ENCODE data around the gene COPA. TPM values are rescaled to one million over a fixed set of nuclear protein-coding genes. Genes with fewer than 3 reads are reported as not detected.

COPA gene
- total RNA-seq, 1 donor from 2014 or later = 125 TPM

- Mint-ChIP-seq H3K4me1 (no peaks in the 10 kb centered on the region), H3K4me3 (no peak overlapping the region), H3K27me3 (no peaks in the 10 kb centered on the region), H3K27ac (no peak overlapping the region), H3K9me3 (no peaks in the 10 kb centered on the region), H3K36me3 (ENCODE audit: low read depth) (peaks cover 62% of the 10 kb centered on the region)
- DNase-seq = no peak
- intact Hi-C loops (cut with micrococcal nuclease) = no loop called here
Measured at GRCh38 chr1:160330119-160330518, 12.9 kb downstream of the COPA start.

GRCh38 chr1:160328184-160328583, 14.9 kb downstream of the COPA start:
- H3K4me1 Mint-ChIP-seq = no peaks in the 10 kb centered on the region

GRCh38 chr1:160326418-160326817, 16.6 kb downstream of the COPA start:
- no peak for DNase-seq
- intact Hi-C loops (cut with micrococcal nuclease) = no loop called here
- H3K27me3 Mint-ChIP-seq = no peaks in the 10 kb centered on the region
- H3K36me3 Mint-ChIP-seq (ENCODE audit: low read depth) = peaks cover 67% of the 10 kb centered on the region
- peaks cover 5% of the 10 kb centered on the region for H3K4me1 Mint-ChIP-seq
- no peak overlapping the region for H3K4me3 Mint-ChIP-seq
- no peak overlapping the region for H3K27ac Mint-ChIP-seq
- no peaks in the 10 kb centered on the region for H3K9me3 Mint-ChIP-seq

More at GRCh38 chr1:160328184-160328583, 14.9 kb downstream of the COPA start:
- no peak for DNase-seq
- intact Hi-C loops (cut with micrococcal nuclease) = loop anchor here (2.0 kb wide), 1 partner anchor 23 kb away; no protein-coding TSS in a partner anchor
- Mint-ChIP-seq H3K36me3 (ENCODE audit: low read depth) (peaks cover 66% of the 10 kb centered on the region), H3K4me3 (no peak overlapping the region), H3K27ac (no peak overlapping the region), H3K27me3 (no peaks in the 10 kb centered on the region), H3K9me3 (no peaks in the 10 kb centered on the region)

GRCh38 chr1:160325252-160325651, 17.8 kb downstream of the COPA start:
- intact Hi-C loops (cut with micrococcal nuclease) = no loop called here
- Mint-ChIP-seq H3K9me3 (no peaks in the 10 kb centered on the region), H3K4me1 (peaks cover 6% of the 10 kb centered on the region), H3K27ac (no peak overlapping the region), H3K27me3 (no peaks in the 10 kb centered on the region), H3K4me3 (no peak overlapping the region), H3K36me3 (ENCODE audit: low read depth) (peaks cover 66% of the 10 kb centered on the region)
- DNase-seq = no peak

- H3K9me3 Mint-ChIP-seq = no peaks in the 10 kb centered on the region
- intact Hi-C loops (cut with micrococcal nuclease) = no loop called here
- peaks cover 71% of the 10 kb centered on the region for H3K36me3 Mint-ChIP-seq (ENCODE audit: low read depth)
- peaks cover 15% of the 10 kb centered on the region for H3K4me1 Mint-ChIP-seq
- H3K27me3 Mint-ChIP-seq = no peaks in the 10 kb centered on the region
- no peak overlapping the region for H3K4me3 Mint-ChIP-seq
- no peak for DNase-seq
- H3K27ac Mint-ChIP-seq = no peak overlapping the region
Measured at GRCh38 chr1:160322831-160323230, 20.2 kb downstream of the COPA start.

- no peak for DNase-seq
- intact Hi-C loops (cut with micrococcal nuclease) = no loop called here
- peaks cover 18% of the 10 kb centered on the region for H3K4me1 Mint-ChIP-seq
- peak overlapping the region; percentile 61 for H3K27ac Mint-ChIP-seq
- no peak overlapping the region for H3K4me3 Mint-ChIP-seq
- no peaks in the 10 kb centered on the region for H3K27me3 Mint-ChIP-seq
- H3K9me3 Mint-ChIP-seq = peaks cover 9% of the 10 kb centered on the region
- peaks cover 79% of the 10 kb centered on the region for H3K36me3 Mint-ChIP-seq (ENCODE audit: low read depth)
Measured at GRCh38 chr1:160315359-160315758, 27.7 kb downstream of the COPA start.

GRCh38 chr1:160309571-160309970, 33.5 kb downstream of the COPA start:
- H3K4me1 Mint-ChIP-seq = peaks cover 2% of the 10 kb centered on the region
- peaks cover 66% of the 10 kb centered on the region for H3K36me3 Mint-ChIP-seq (ENCODE audit: low read depth)
- intact Hi-C loops (cut with micrococcal nuclease) = no loop called here
- no peak overlapping the region for H3K4me3 Mint-ChIP-seq
- no peak for DNase-seq
- H3K27me3 Mint-ChIP-seq = no peaks in the 10 kb centered on the region
- no peak overlapping the region for H3K27ac Mint-ChIP-seq
- H3K9me3 Mint-ChIP-seq = no peaks in the 10 kb centered on the region

- H3K36me3 Mint-ChIP-seq (ENCODE audit: low read depth) = peaks cover 65% of the 10 kb centered on the region
- H3K4me3 Mint-ChIP-seq = no peak overlapping the region
- H3K9me3 Mint-ChIP-seq = no peaks in the 10 kb centered on the region
- no peak overlapping the region for H3K27ac Mint-ChIP-seq
- DNase-seq = no peak
- intact Hi-C loops (cut with micrococcal nuclease) = no loop called here
- H3K27me3 Mint-ChIP-seq = no peaks in the 10 kb centered on the region
- H3K4me1 Mint-ChIP-seq = peaks cover 2% of the 10 kb centered on the region
Measured at GRCh38 chr1:160309185-160309557, 33.9 kb downstream of the COPA start.

- Mint-ChIP-seq H3K27ac (peak overlapping the region; percentile 39), H3K9me3 (no peaks in the 10 kb centered on the region), H3K36me3 (ENCODE audit: low read depth) (peaks cover 64% of the 10 kb centered on the region), H3K27me3 (no peaks in the 10 kb centered on the region), H3K4me1 (peaks cover 2% of the 10 kb centered on the region), H3K4me3 (no peak overlapping the region)
- no peak for DNase-seq
- intact Hi-C loops (cut with micrococcal nuclease) = no loop called here
Measured at GRCh38 chr1:160308451-160309184, 34.4 kb downstream of the COPA start.

- Mint-ChIP-seq H3K9me3 (no peaks in the 10 kb centered on the region), H3K4me3 (no peak overlapping the region), H3K4me1 (peaks cover 2% of the 10 kb centered on the region), H3K36me3 (ENCODE audit: low read depth) (peaks cover 62% of the 10 kb centered on the region), H3K27me3 (no peaks in the 10 kb centered on the region), H3K27ac (no peak overlapping the region)
- intact Hi-C loops (cut with micrococcal nuclease) = no loop called here
- no peak for DNase-seq
Measured at GRCh38 chr1:160307118-160307791, 35.8 kb downstream of the COPA start.

GRCh38 chr1:160300173-160300572, 42.9 kb downstream of the COPA start:
- Mint-ChIP-seq H3K4me3 (no peak overlapping the region), H3K36me3 (ENCODE audit: low read depth) (peaks cover 58% of the 10 kb centered on the region), H3K27ac (no peak overlapping the region), H3K9me3 (no peaks in the 10 kb centered on the region), H3K27me3 (no peaks in the 10 kb centered on the region), H3K4me1 (no peaks in the 10 kb centered on the region)
- intact Hi-C loops (cut with micrococcal nuclease) = no loop called here
- no peak for DNase-seq

GRCh38 chr1:160296036-160296435, 47.0 kb downstream of the COPA start:
- no peaks in the 10 kb centered on the region for H3K9me3 Mint-ChIP-seq
- H3K36me3 Mint-ChIP-seq (ENCODE audit: low read depth) = peaks cover 78% of the 10 kb centered on the region
- no peaks in the 10 kb centered on the region for H3K27me3 Mint-ChIP-seq
- H3K27ac Mint-ChIP-seq = peak overlapping the region; percentile 8
- intact Hi-C loops (cut with micrococcal nuclease) = no loop called here
- DNase-seq = no peak
- peaks cover 2% of the 10 kb centered on the region for H3K4me1 Mint-ChIP-seq
- no peak overlapping the region for H3K4me3 Mint-ChIP-seq

- Mint-ChIP-seq H3K27me3 (no peaks in the 10 kb centered on the region), H3K9me3 (no peaks in the 10 kb centered on the region), H3K4me3 (no peak overlapping the region), H3K27ac (no peak overlapping the region), H3K4me1 (peaks cover 2% of the 10 kb centered on the region), H3K36me3 (ENCODE audit: low read depth) (peaks cover 80% of the 10 kb centered on the region)
- intact Hi-C loops (cut with micrococcal nuclease) = loop anchor here (5.0 kb wide), 1 partner anchor 84 kb away; no protein-coding TSS in a partner anchor
- DNase-seq = no peak
Measured at GRCh38 chr1:160293020-160293968, 49.8 kb downstream of the COPA start.
